Measurements from ENCODE around the gene UTS2.

Gene UTS2

GRCh38 chr1:7811476-7811875, 41.4 kb downstream of the UTS2 start:
- DNase-seq (ENCODE audit: low read depth): no peak

- peak; percentile 84 for DNase-seq (ENCODE audit: low read depth)
Observed at GRCh38 chr1:7810395-7810794, 42.5 kb downstream of the UTS2 start.

- no peak for DNase-seq (ENCODE audit: low read depth)
Observed at GRCh38 chr1:7809742-7810141, 43.1 kb downstream of the UTS2 start.

GRCh38 chr1:7808253-7808844, 44.5 kb downstream of the UTS2 start:
- peak; percentile 59 for DNase-seq (ENCODE audit: low read depth)

GRCh38 chr1:7805460-7805859, 47.4 kb downstream of the UTS2 start:
- no peak for DNase-seq (ENCODE audit: low read depth)
